ENCODE measurements around the gene RPS4Y1. TPM values are rescaled to one million over a fixed set of nuclear protein-coding genes. Genes with fewer than 3 reads are reported as not detected.
"Not testable (repeated sequence)": the region's sequence is repeated elsewhere in the genome, so short reads cannot be mapped to it uniquely, and the experiment has no call there.

Gene RPS4Y1
- 100 to 1,000 TPM in 6 of 10 donors, 1 to 10 TPM in 4; 1.5 to 698 (median 579) TPM for polyA plus RNA-seq (ENCODE audit: insufficient read length in 10 of 10)
- long read RNA-seq, donor 1, partial matches to known transcripts = 0 of 4 reads
- long read RNA-seq, donor 1, other reads (novel, unspliced or antisense) = 0 of 4 reads
- long read RNA-seq, donor 2, transcript RPS4Y1-201 (7 exons, 1,305 nt) = major isoform, 305 of 438 reads
- long read RNA-seq, donor 2, transcript RPS4Y1-203 (3 exons, 998 nt) = minor isoform, 20 of 438 reads
- long read RNA-seq, donor 2, partial matches to known transcripts = 113 of 438 reads
- long read RNA-seq, donor 2, other reads (novel, unspliced or antisense) = 0 of 438 reads
- long read RNA-seq, donor 3 = 0 reads
- long read RNA-seq, donor 4, transcript RPS4Y1-203 (3 exons, 998 nt) = minor isoform, 16 of 304 reads
- long read RNA-seq, donor 4, transcript RPS4Y1-201 (7 exons, 1,305 nt) = major isoform, 199 of 304 reads
- long read RNA-seq, donor 4, partial matches to known transcripts = 89 of 304 reads
- long read RNA-seq, donor 4, other reads (novel, unspliced or antisense) = 0 of 304 reads
- long read RNA-seq, donor 5, transcript RPS4Y1-203 (3 exons, 998 nt) = minor isoform, 19 of 472 reads
- long read RNA-seq, donor 5, transcript RPS4Y1-201 (7 exons, 1,305 nt) = major isoform, 281 of 472 reads
- long read RNA-seq, donor 5, partial matches to known transcripts = 162 of 472 reads
- long read RNA-seq, donor 5, other reads (novel, unspliced or antisense) = 9 of 472 reads
- long read RNA-seq, donor 6, transcript RPS4Y1-201 (7 exons, 1,305 nt) = major isoform, 258 of 447 reads
- long read RNA-seq, donor 6, transcript RPS4Y1-203 (3 exons, 998 nt) = minor isoform, 39 of 447 reads
- long read RNA-seq, donor 6, partial matches to known transcripts = 138 of 447 reads
- long read RNA-seq, donor 6, other reads (novel, unspliced or antisense) = 12 of 447 reads
- long read RNA-seq, donor 7, transcript RPS4Y1-203 (3 exons, 998 nt) = minor isoform, 15 of 333 reads
- long read RNA-seq, donor 7, transcript RPS4Y1-201 (7 exons, 1,305 nt) = major isoform, 213 of 333 reads
- long read RNA-seq, donor 7, partial matches to known transcripts = 100 of 333 reads
- long read RNA-seq, donor 7, other reads (novel, unspliced or antisense) = 5 of 333 reads
- long read RNA-seq, donor 8 = 0 reads
- long read RNA-seq, donor 9 = 0 reads

- peak in 2 of 3 donors; percentile 70 to 88 for DNase-seq
Observed at GRCh38 chrY:2841471-2841893, at the start of gene RPS4Y1. RPS4Y1 (plus strand) TSS chrY:2841602; CDS start chrY:2841625, 23 bp downstream.

- DNase-seq = no peak
Observed at GRCh38 chrY:2796977-2797523, 44.4 kb upstream of the RPS4Y1 start.

- DNase-seq = no peak
Observed at GRCh38 chrY:2797991-2798390, 43.4 kb upstream of the RPS4Y1 start.

GRCh38 chrY:2800246-2800645, 41.2 kb upstream of the RPS4Y1 start:
- peak in 1 of 3 donors; percentile 8 for DNase-seq

- DNase-seq = not testable (repeated sequence)
Observed at GRCh38 chrY:2817146-2817896, 24.1 kb upstream of the RPS4Y1 start.

GRCh38 chrY:2824471-2824870, 16.9 kb upstream of the RPS4Y1 start:
- DNase-seq = no peak

GRCh38 chrY:2828497-2828896, 12.9 kb upstream of the RPS4Y1 start:
- DNase-seq = no peak

GRCh38 chrY:2835230-2835629, 6.2 kb upstream of the RPS4Y1 start:
- DNase-seq = no peak

GRCh38 chrY:2837078-2837477, 4.3 kb upstream of the RPS4Y1 start:
- no peak for DNase-seq

- DNase-seq = no peak
Observed at GRCh38 chrY:2837932-2838331, 3.5 kb upstream of the RPS4Y1 start.

- no peak for DNase-seq
Observed at GRCh38 chrY:2846791-2847190, 5.4 kb downstream of the RPS4Y1 start.

- DNase-seq = no peak
Observed at GRCh38 chrY:2848384-2848783, 7.0 kb downstream of the RPS4Y1 start.

- DNase-seq = no peak
Observed at GRCh38 chrY:2849368-2849767, 8.0 kb downstream of the RPS4Y1 start.

GRCh38 chrY:2854145-2854774, 12.9 kb downstream of the RPS4Y1 start:
- DNase-seq = no peak

GRCh38 chrY:2857068-2857467, 15.7 kb downstream of the RPS4Y1 start:
- DNase-seq = no peak

GRCh38 chrY:2857686-2858085, 16.3 kb downstream of the RPS4Y1 start:
- DNase-seq = no peak

- no peak for DNase-seq
Observed at GRCh38 chrY:2859782-2860181, 18.4 kb downstream of the RPS4Y1 start.

- peak in 1 of 3 donors; percentile 32 for DNase-seq
Observed at GRCh38 chrY:2860511-2860910, 19.1 kb downstream of the RPS4Y1 start.

- no peak for DNase-seq
Observed at GRCh38 chrY:2866581-2866980, 25.2 kb downstream of the RPS4Y1 start.

GRCh38 chrY:2867469-2867868, 26.1 kb downstream of the RPS4Y1 start:
- no peak for DNase-seq

All from muscle of back (tissue), 13 donors.